HL-60 (cell line): Measurements from ENCODE around the gene TSPAN18.

Experiments
- DNase-seq, 2 experiments: peaks; one replicate each; pipeline ENCODE4 v3.0.0-alpha.2; 2010 to 2020; ENCODE audit warnings: low read depth in 1 of 2, low spot score in 1 of 2
- H3K27ac ChIP-seq: fragments of 250-450 bp; sonication (Bioruptor Pico); replicated peaks from 2 replicates; pipeline ENCODE4 v1.5.1; 2020; ENCODE audit warnings: mild to moderate bottlenecking, moderate library complexity
- H3K27me3 ChIP-seq: fragments of 250-450 bp; sonication (Bioruptor Pico); 2 replicates; pipeline ENCODE4 v1.5.1; 2021; ENCODE audit warnings: mild to moderate bottlenecking, moderate library complexity; ENCODE audit not compliant: insufficient read depth, poor library complexity, severe bottlenecking
- H3K4me3 ChIP-seq: replicated peaks from 2 replicates; pipeline ENCODE4 v1.5.1; 2011; ENCODE audit warnings: mild to moderate bottlenecking, control low read depth, low read length; ENCODE audit not compliant: insufficient read depth
- GABPA ChIP-seq: IDR thresholded peaks from 2 replicates; pipeline ENCODE4 v1.6.1; 2012; ENCODE audit warnings: low read depth
- POLR2AphosphoS5 ChIP-seq: IDR thresholded peaks from 2 replicates; pipeline ENCODE4 v1.6.1; 2012; ENCODE audit warnings: low read depth
- REST ChIP-seq: IDR thresholded peaks from 2 replicates; pipeline ENCODE4 v1.6.1; 2012; ENCODE audit warnings: low read depth; ENCODE audit not compliant: insufficient replicate concordance
- SPI1 ChIP-seq: IDR thresholded peaks from 2 replicates; pipeline ENCODE4 v1.6.1; 2012; ENCODE audit warnings: low read depth, mild to moderate bottlenecking, borderline replicate concordance
- TF ChIP-seq, protein P1 (sequence below): IDR thresholded peaks from one replicate; pipeline ENCODE4 v1.5.1; 2011; ENCODE audit warnings: low read length, control low read depth, inconsistent platforms; ENCODE audit not compliant: insufficient read depth

TSPAN18 gene

GRCh38 chr11:44904261-44905020, 177.7 kb downstream of the TSPAN18 start:
- Histone ChIP-seq H3K4me3 (no peak overlapping the region), H3K27me3 (no peaks in the 10 kb centered on the region), H3K27ac (no peak overlapping the region)
- no peak for DNase-seq
- TF ChIP-seq, protein P1, sequence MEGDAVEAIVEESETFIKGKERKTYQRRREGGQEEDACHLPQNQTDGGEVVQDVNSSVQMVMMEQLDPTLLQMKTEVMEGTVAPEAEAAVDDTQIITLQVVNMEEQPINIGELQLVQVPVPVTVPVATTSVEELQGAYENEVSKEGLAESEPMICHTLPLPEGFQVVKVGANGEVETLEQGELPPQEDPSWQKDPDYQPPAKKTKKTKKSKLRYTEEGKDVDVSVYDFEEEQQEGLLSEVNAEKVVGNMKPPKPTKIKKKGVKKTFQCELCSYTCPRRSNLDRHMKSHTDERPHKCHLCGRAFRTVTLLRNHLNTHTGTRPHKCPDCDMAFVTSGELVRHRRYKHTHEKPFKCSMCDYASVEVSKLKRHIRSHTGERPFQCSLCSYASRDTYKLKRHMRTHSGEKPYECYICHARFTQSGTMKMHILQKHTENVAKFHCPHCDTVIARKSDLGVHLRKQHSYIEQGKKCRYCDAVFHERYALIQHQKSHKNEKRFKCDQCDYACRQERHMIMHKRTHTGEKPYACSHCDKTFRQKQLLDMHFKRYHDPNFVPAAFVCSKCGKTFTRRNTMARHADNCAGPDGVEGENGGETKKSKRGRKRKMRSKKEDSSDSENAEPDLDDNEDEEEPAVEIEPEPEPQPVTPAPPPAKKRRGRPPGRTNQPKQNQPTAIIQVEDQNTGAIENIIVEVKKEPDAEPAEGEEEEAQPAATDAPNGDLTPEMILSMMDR, result no peak
- no peak for TF ChIP-seq POLR2AphosphoS5
- TF ChIP-seq GABPA, result no peak
- no peak for TF ChIP-seq REST
- no peak for TF ChIP-seq SPI1

DNA sequence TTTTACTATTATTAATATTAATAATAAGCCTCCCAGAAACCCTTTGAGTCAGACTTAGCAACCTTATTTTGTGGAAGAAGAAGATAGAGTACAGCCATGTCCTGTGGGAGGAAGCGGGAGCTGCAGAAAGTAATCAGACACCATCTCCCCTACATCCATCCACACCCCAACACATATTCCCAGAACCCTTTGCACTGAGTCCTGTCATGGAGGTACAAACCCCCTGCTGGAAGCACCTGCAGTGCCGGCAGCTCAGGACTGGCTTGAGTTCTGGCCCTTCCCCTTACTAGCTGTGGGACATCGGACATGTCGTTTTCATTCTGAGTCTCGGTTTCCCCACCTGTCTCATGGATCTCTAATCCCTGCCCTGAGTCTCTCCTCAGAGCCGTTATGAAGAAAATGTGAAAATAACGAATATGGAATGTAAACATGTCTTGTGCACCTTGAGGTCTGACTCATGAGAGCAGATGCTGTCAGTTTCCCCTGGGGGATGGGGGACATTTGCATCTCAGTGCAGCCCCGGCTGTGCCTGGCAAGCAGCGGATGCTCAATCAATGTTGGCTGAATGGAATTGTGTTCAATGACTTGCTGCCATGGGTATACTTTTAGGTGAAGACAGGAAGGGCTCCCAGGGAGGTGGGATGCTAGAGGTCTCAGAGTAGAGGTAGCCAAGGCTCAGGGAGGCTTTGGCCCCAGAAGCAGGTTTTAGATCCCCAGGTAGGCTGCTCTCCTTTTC, 178.5 kb downstream of the TSPAN18 start:
- Histone ChIP-seq H3K27me3 (no peaks in the 10 kb centered on the region), H3K4me3 (no peak overlapping the region), H3K27ac (no peak overlapping the region)
- TF ChIP-seq POLR2AphosphoS5 (no peak), GABPA (no peak), SPI1 (no peak), REST (no peak)
- TF ChIP-seq, protein P1, result no peak
- DNase-seq, result no peak

DNA sequence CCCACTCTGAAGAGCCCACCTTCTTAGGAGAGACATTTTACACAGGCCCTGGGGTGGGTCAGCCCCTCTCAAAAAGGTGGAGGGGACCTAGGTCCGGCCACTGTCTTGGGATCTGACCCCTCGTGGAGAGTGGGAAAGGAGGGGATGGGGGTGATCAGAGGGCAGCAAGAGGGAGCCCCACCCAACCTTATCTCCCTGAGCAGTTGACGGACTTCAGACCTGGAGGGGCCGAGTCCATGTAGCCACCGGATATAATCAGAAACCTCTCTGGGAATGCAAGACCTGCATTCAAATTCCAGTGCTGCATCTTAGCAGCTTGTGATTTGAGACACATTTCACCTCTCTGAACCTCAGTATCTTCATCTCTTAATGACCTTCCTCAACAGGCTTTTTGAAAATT, 179.9 kb downstream of the TSPAN18 start:
- TF ChIP-seq SPI1 (no peak), REST (no peak)
- TF ChIP-seq, protein P1, result no peak
- Histone ChIP-seq H3K4me3 (no peak overlapping the region), H3K27me3 (no peaks in the 10 kb centered on the region), H3K27ac (no peak overlapping the region)
- DNase-seq, result no peak
